ACC112 (cell line): ENCODE measurements around the gene KCNQ1OT1.

Experiments
- H2AFZ ChIP-seq: fragments of 200-600 bp; sonication (generic); one replicate; pipeline ENCODE4 v1.6.0; 2017; ENCODE audit warnings: antibody characterized with exemption, low read length; ENCODE audit not compliant: unreplicated experiment
- H3K27ac ChIP-seq: fragments of 200-600 bp; sonication (generic); 2 replicates; pipeline ENCODE4 v1.5.1; 2014; ENCODE audit warnings: low read depth, mild to moderate bottlenecking, antibody characterized with exemption, low read length, moderate library complexity
- H3K27me3 ChIP-seq: fragments of 200-600 bp; sonication (generic); 2 replicates; pipeline ENCODE4 v1.6.1; 2014; ENCODE audit warnings: mild to moderate bottlenecking, antibody characterized with exemption, low read length, moderate library complexity, mixed read lengths; ENCODE audit not compliant: insufficient read depth
- H3K36me3 ChIP-seq: fragments of 200-600 bp; sonication (generic); 2 replicates; pipeline ENCODE4 v1.6.1; 2016; ENCODE audit warnings: mild to moderate bottlenecking, antibody characterized with exemption, low read length, moderate library complexity, mixed read lengths; ENCODE audit not compliant: insufficient read depth
- H3K4me1 ChIP-seq: fragments of 200-600 bp; sonication (generic); one replicate; pipeline ENCODE4 v1.6.1; 2016; ENCODE audit warnings: low read length, mixed read lengths; ENCODE audit not compliant: insufficient read depth, unreplicated experiment, control insufficient read depth
- H3K4me3 ChIP-seq: fragments of 200-600 bp; sonication (generic); 2 replicates; pipeline ENCODE4 v1.5.1; 2014; ENCODE audit warnings: mild to moderate bottlenecking, low read depth, low read length
- H3K79me2 ChIP-seq: fragments of 200-600 bp; sonication (generic); one replicate; pipeline ENCODE4 v1.6.0; 2016; ENCODE audit warnings: low read length; ENCODE audit not compliant: control insufficient read depth, unreplicated experiment, insufficient read depth

Gene KCNQ1OT1

GRCh38 chr11:2708757-2709281 is 9.0 kb upstream of the KCNQ1OT1 start:
- Histone ChIP-seq H3K4me1 (peaks cover 4% of the 10 kb centered on the region), H3K79me2 (no peaks in the 10 kb centered on the region), H3K36me3 (no peaks in the 10 kb centered on the region), H3K27ac (no peak overlapping the region), H3K4me3 (no peak overlapping the region), H3K27me3 (peaks cover 12% of the 10 kb centered on the region; the same call in 1 of the 2 replicates), H2AFZ (no peak overlapping the region)

- Histone ChIP-seq H3K27ac (no peak overlapping the region), H3K4me3 (no peak overlapping the region), H2AFZ (no peak overlapping the region), H3K79me2 (no peaks in the 10 kb centered on the region), H3K27me3 (peaks cover 12% of the 10 kb centered on the region; the same call in 1 of the 2 replicates), H3K4me1 (peaks cover 9% of the 10 kb centered on the region), H3K36me3 (no peaks in the 10 kb centered on the region)
Observed at GRCh38 chr11:2708151-2708581, 8.4 kb upstream of the KCNQ1OT1 start.

GRCh38 chr11:2707736-2708135 is 7.9 kb upstream of the KCNQ1OT1 start:
- H3K79me2 ChIP-seq, result no peaks in the 10 kb centered on the region
- H3K27me3 ChIP-seq, result peaks cover 12% of the 10 kb centered on the region; the same call in 1 of the 2 replicates
- no peak overlapping the region for H2AFZ ChIP-seq
- H3K4me1 ChIP-seq, result peaks cover 9% of the 10 kb centered on the region
- H3K4me3 ChIP-seq, result no peak overlapping the region
- no peak overlapping the region for H3K27ac ChIP-seq
- no peaks in the 10 kb centered on the region for H3K36me3 ChIP-seq

- Histone ChIP-seq H3K27me3 (peaks cover 12% of the 10 kb centered on the region; the same call in 1 of the 2 replicates), H3K36me3 (no peaks in the 10 kb centered on the region), H3K4me3 (no peak overlapping the region), H2AFZ (no peak overlapping the region), H3K27ac (no peak overlapping the region), H3K79me2 (no peaks in the 10 kb centered on the region), H3K4me1 (peaks cover 9% of the 10 kb centered on the region)
Observed at GRCh38 chr11:2706321-2706720, 6.5 kb upstream of the KCNQ1OT1 start.

GRCh38 chr11:2704896-2705606 is 5.3 kb upstream of the KCNQ1OT1 start:
- no peak overlapping the region for H3K27ac ChIP-seq
- H2AFZ ChIP-seq, result no peak overlapping the region
- H3K79me2 ChIP-seq, result no peaks in the 10 kb centered on the region
- H3K27me3 ChIP-seq, result 0 out of 2 replicates have a peak, but pooled peaks cover 5% of the 10 kb centered on the region
- peaks cover 9% of the 10 kb centered on the region for H3K4me1 ChIP-seq
- H3K36me3 ChIP-seq, result no peaks in the 10 kb centered on the region
- no peak overlapping the region for H3K4me3 ChIP-seq

- Histone ChIP-seq H3K27ac (no peak overlapping the region), H3K4me1 (peaks cover 5% of the 10 kb centered on the region), H3K79me2 (peaks cover 5% of the 10 kb centered on the region), H3K27me3 (0 out of 2 replicates have a peak, but pooled peaks cover 5% of the 10 kb centered on the region), H3K4me3 (no peak overlapping the region), H2AFZ (no peak overlapping the region), H3K36me3 (no peaks in the 10 kb centered on the region)
Observed at GRCh38 chr11:2704356-2704755, 4.6 kb upstream of the KCNQ1OT1 start.

- no peak overlapping the region for H3K27ac ChIP-seq
- peak overlapping the region; percentile 5 for H2AFZ ChIP-seq
- H3K27me3 ChIP-seq, result 0 out of 2 replicates have a peak, but pooled peaks cover 4% of the 10 kb centered on the region
- peaks cover 13% of the 10 kb centered on the region for H3K79me2 ChIP-seq
- H3K36me3 ChIP-seq, result no peaks in the 10 kb centered on the region
- no peak overlapping the region for H3K4me3 ChIP-seq
- peaks cover 5% of the 10 kb centered on the region for H3K4me1 ChIP-seq
Observed at GRCh38 chr11:2703363-2704141, 3.8 kb upstream of the KCNQ1OT1 start.

GRCh38 chr11:2702771-2703362 is 3.1 kb upstream of the KCNQ1OT1 start:
- peaks cover 20% of the 10 kb centered on the region for H3K79me2 ChIP-seq
- H3K27me3 ChIP-seq, result no peaks in the 10 kb centered on the region
- no peaks in the 10 kb centered on the region for H3K36me3 ChIP-seq
- no peak overlapping the region for H3K4me3 ChIP-seq
- no peak overlapping the region for H2AFZ ChIP-seq
- no peak overlapping the region for H3K27ac ChIP-seq
- peaks cover 5% of the 10 kb centered on the region for H3K4me1 ChIP-seq

- Histone ChIP-seq H2AFZ (no peak overlapping the region), H3K36me3 (no peaks in the 10 kb centered on the region), H3K4me3 (no peak overlapping the region), H3K79me2 (peaks cover 29% of the 10 kb centered on the region), H3K4me1 (peaks cover 11% of the 10 kb centered on the region), H3K27ac (no peak overlapping the region), H3K27me3 (no peaks in the 10 kb centered on the region)
Observed at GRCh38 chr11:2701898-2702434, 2.2 kb upstream of the KCNQ1OT1 start.

GRCh38 chr11:2701230-2701629 is 1.4 kb upstream of the KCNQ1OT1 start:
- H3K4me1 ChIP-seq, result peaks cover 17% of the 10 kb centered on the region
- H2AFZ ChIP-seq, result no peak overlapping the region
- H3K27ac ChIP-seq, result no peak overlapping the region
- H3K79me2 ChIP-seq, result peaks cover 36% of the 10 kb centered on the region
- no peaks in the 10 kb centered on the region for H3K27me3 ChIP-seq
- H3K36me3 ChIP-seq, result no peaks in the 10 kb centered on the region
- H3K4me3 ChIP-seq, result no peak overlapping the region; the same call in 1 of the 2 replicates
